ENCODE results near the gene PDZRN3. TPM values are rescaled to one million over a fixed set of nuclear protein-coding genes. Genes with fewer than 3 reads are reported as not detected.

PDZRN3 gene
- total RNA-seq, 1 experiment from 2014 or later = 12.5 TPM

GRCh38 chr3:73621388-73621787 is 3.4 kb downstream of the PDZRN3 start:
- Mint-ChIP-seq H3K27me3 (ENCODE audit: insufficient read depth, unreplicated experiment) (no peaks in the 10 kb centered on the region), H3K4me1 (ENCODE audit: low read depth, unreplicated experiment) (peaks cover 23% of the 10 kb centered on the region), H3K36me3 (ENCODE audit: insufficient read depth, unreplicated experiment) (no peaks in the 10 kb centered on the region), H3K9me3 (ENCODE audit: unreplicated experiment) (no peaks in the 10 kb centered on the region), H3K27ac (ENCODE audit: unreplicated experiment) (no peak overlapping the region), H3K4me3 (ENCODE audit: unreplicated experiment) (peak overlapping the region; percentile 69)
- Histone ChIP-seq H3K9me3 (no peaks in the 10 kb centered on the region), H3K4me3 (ENCODE audit: low read depth, low read length) (peak overlapping the region; percentile 18), H3K36me3 (ENCODE audit: control insufficient read depth, insufficient read depth, low read length) (no peaks in the 10 kb centered on the region; the same call in none of the 2 replicates), H3K27me3 (replicated peaks; ENCODE audit: control insufficient read depth, insufficient read depth, low read length) (no peaks in the 10 kb centered on the region), H3K4me1 (peaks cover 26% of the 10 kb centered on the region)
- POLR2A ChIA-PET = interaction anchor here (0.6 kb wide), 1 partner anchor 113 kb away, joined by 3 read pairs; no protein-coding TSS in a partner anchor
- intact Hi-C loops (cut with micrococcal nuclease; ENCODE audit: unreplicated experiment) = loop anchor here (5.0 to 10.0 kb wide), 2 partner anchors 143 to 226 kb away; no protein-coding TSS in a partner anchor
- no peak for TF ChIP-seq CTCF (IDR thresholded peaks at IDR 0.05; ENCODE audit: insufficient read depth in 1 of 2, low read depth in 1 of 2, low read length in 1 of 2, severe bottlenecking in 1 of 2, unreplicated experiment in 1 of 2)
- CTCF ChIA-PET = interaction anchor here (0.7 kb wide), 1 partner anchor 113 kb away, joined by 3 read pairs; no protein-coding TSS in a partner anchor
- no peak for DNase-seq
- BruUV-seq (replicated peaks) = no TSS peak

- DNase-seq = no peak
- H3K27ac Mint-ChIP-seq (ENCODE audit: unreplicated experiment) = no peak overlapping the region
- no TSS peak for BruUV-seq (replicated peaks)
- ChIA-PET POLR2A (no interaction called here), CTCF (no interaction called here)
- Histone ChIP-seq H3K4me1 (peaks cover 38% of the 10 kb centered on the region), H3K4me3 (ENCODE audit: low read depth, low read length) (no peak overlapping the region), H3K36me3 (ENCODE audit: control insufficient read depth, insufficient read depth, low read length) (no peaks in the 10 kb centered on the region; the same call in none of the 2 replicates), H3K27me3 (replicated peaks; ENCODE audit: control insufficient read depth, insufficient read depth, low read length) (no peaks in the 10 kb centered on the region), H3K9me3 (no peaks in the 10 kb centered on the region)
- H3K4me1 Mint-ChIP-seq (ENCODE audit: low read depth, unreplicated experiment) = peaks cover 34% of the 10 kb centered on the region
- intact Hi-C loops (cut with micrococcal nuclease; ENCODE audit: unreplicated experiment) = no loop called here
- no peaks in the 10 kb centered on the region for H3K27me3 Mint-ChIP-seq (ENCODE audit: insufficient read depth, unreplicated experiment)
- H3K36me3 Mint-ChIP-seq (ENCODE audit: insufficient read depth, unreplicated experiment) = no peaks in the 10 kb centered on the region
- TF ChIP-seq CTCF (IDR thresholded peaks at IDR 0.05; ENCODE audit: insufficient read depth in 1 of 2, low read depth in 1 of 2, low read length in 1 of 2, severe bottlenecking in 1 of 2, unreplicated experiment in 1 of 2) = no peak
- H3K4me3 Mint-ChIP-seq (ENCODE audit: unreplicated experiment) = no peak overlapping the region
- no peaks in the 10 kb centered on the region for H3K9me3 Mint-ChIP-seq (ENCODE audit: unreplicated experiment)
Measured at GRCh38 chr3:73618461-73618860, 6.3 kb downstream of the PDZRN3 start.

- CTCF ChIA-PET = interaction anchor here (0.8 kb wide), 1 partner anchor 35 kb away, joined by 3 read pairs; no protein-coding TSS in a partner anchor
- no peak for DNase-seq
- intact Hi-C loops (cut with micrococcal nuclease; ENCODE audit: unreplicated experiment) = no loop called here
- TF ChIP-seq CTCF (IDR thresholded peaks at IDR 0.05; ENCODE audit: insufficient read depth in 1 of 2, low read depth in 1 of 2, low read length in 1 of 2, severe bottlenecking in 1 of 2, unreplicated experiment in 1 of 2) = no peak
- no peak overlapping the region for H3K4me3 ChIP-seq (ENCODE audit: low read depth, low read length)
- no peaks in the 10 kb centered on the region for H3K27me3 ChIP-seq (replicated peaks; ENCODE audit: control insufficient read depth, insufficient read depth, low read length)
- no TSS peak for BruUV-seq (replicated peaks)
- no peaks in the 10 kb centered on the region for H3K9me3 ChIP-seq
- H3K27ac Mint-ChIP-seq (ENCODE audit: unreplicated experiment) = no peak overlapping the region
- H3K27me3 Mint-ChIP-seq (ENCODE audit: insufficient read depth, unreplicated experiment) = no peaks in the 10 kb centered on the region
- H3K36me3 Mint-ChIP-seq (ENCODE audit: insufficient read depth, unreplicated experiment) = no peaks in the 10 kb centered on the region
- peaks cover 35% of the 10 kb centered on the region for H3K4me1 Mint-ChIP-seq (ENCODE audit: low read depth, unreplicated experiment)
- H3K9me3 Mint-ChIP-seq (ENCODE audit: unreplicated experiment) = no peaks in the 10 kb centered on the region
- peaks cover 32% of the 10 kb centered on the region for H3K4me1 ChIP-seq
- POLR2A ChIA-PET = no interaction called here
- H3K36me3 ChIP-seq (ENCODE audit: control insufficient read depth, insufficient read depth, low read length) = no peaks in the 10 kb centered on the region; the same call in none of the 2 replicates
- H3K4me3 Mint-ChIP-seq (ENCODE audit: unreplicated experiment) = no peak overlapping the region
Measured at GRCh38 chr3:73616056-73616455, 8.7 kb downstream of the PDZRN3 start.
